GM12878 (cell line): ENCODE measurements around the gene CYP26B1.

Experiments used
- CTCF ChIP-seq, 3 experiments: IDR thresholded peaks in 2 of 3; conservative IDR thresholded peaks in 1 of 3; 2 replicates each; pipeline ENCODE4 v1.5.1; 2011; ENCODE audit warnings: low read depth in 3 of 3, low read length in 3 of 3, mild to moderate bottlenecking in 3 of 3, control low read depth in 2 of 3, moderate library complexity in 2 of 3, inconsistent platforms in 1 of 3, mixed read lengths in 1 of 3; ENCODE audit not compliant: control insufficient read depth in 2 of 3, insufficient read depth in 1 of 3; ENCODE audit errors: extremely low read depth in 1 of 3
- E4F1 ChIP-seq: fragments of 450-650 bp; IDR thresholded peaks from 2 replicates; pipeline ENCODE4 v1.6.1; 2018; ENCODE audit warnings: borderline replicate concordance, mild to moderate bottlenecking; ENCODE audit not compliant: partially characterized antibody
- FOS ChIP-seq: IDR thresholded peaks from 3 replicates; pipeline ENCODE4 v1.6.1; 2011; ENCODE audit warnings: borderline replicate concordance; ENCODE audit not compliant: insufficient read length; ENCODE audit errors: extremely low read depth
- MAX ChIP-seq: IDR thresholded peaks from 2 replicates; pipeline ENCODE4 v1.6.1; 2012; ENCODE audit warnings: low read depth, low read length, improper control_type of control experiment
- POLR2A ChIP-seq: IDR thresholded peaks from 2 replicates; pipeline ENCODE4 v1.6.1; 2011; ENCODE audit warnings: low read depth, mild to moderate bottlenecking, low read length
- SMC3 ChIP-seq: IDR thresholded peaks from 2 replicates; pipeline ENCODE4 v1.6.1; 2011; ENCODE audit warnings: low read length, improper control_type of control experiment, borderline replicate concordance

GRCh38 chr2:72118386-72118785 is 29.3 kb downstream of the CYP26B1 start:
- TF ChIP-seq MAX, result no peak
- TF ChIP-seq POLR2A, result no peak
- TF ChIP-seq E4F1, result no peak
- no peak for TF ChIP-seq FOS
- TF ChIP-seq CTCF (IDR thresholded peaks at IDR 0.05 in 2 of 3, conservative IDR thresholded peaks at IDR 0.05 in 1 of 3; ENCODE audit: control insufficient read depth in 2 of 3, extremely low read depth in 1 of 3, insufficient read depth in 1 of 3, low read depth in 3 of 3, low read length in 3 of 3), result no peak
- TF ChIP-seq SMC3, result no peak
